GM21360 (cell line): ENCODE data around the gene DLG2.
"Not testable (repeated sequence)": the region's sequence is repeated elsewhere in the genome, so short reads cannot be mapped to it uniquely, and the experiment has no call there.

Experiments used
- ATAC-seq: cut with Tn5 transposase; IDR thresholded peaks from one replicate; pipeline ENCODE4 v1.9.1; 2021; ENCODE audit warnings: mild to moderate bottlenecking, moderate library complexity; ENCODE audit not compliant: unreplicated experiment

DLG2 gene

GRCh38 chr11:85647078-85647477 is 19.9 kb upstream of the DLG2 start:
- no peak for ATAC-seq

- no peak for ATAC-seq
These were observed 16.1 kb upstream of the DLG2 start for GRCh38 chr11:85643191-85643614.

- ATAC-seq: no peak
These were observed 7.6 kb upstream of the DLG2 start for GRCh38 chr11:85634747-85635146.

GRCh38 chr11:85628771-85629341 is 1.7 kb upstream of the DLG2 start:
- ATAC-seq: peak; percentile 0

- ATAC-seq: peak; percentile 99
These were observed 1.0 kb upstream of the DLG2 start, which contains the start of gene TMEM126B for GRCh38 chr11:85627998-85628770. Gene TMEM126B, plus strand, starts transcription at chr11:85628593. Its CDS starts 15 bp downstream, at chr11:85628608.

GRCh38 chr11:85626496-85626895 is 648 bp downstream of the DLG2 start:
- no peak for ATAC-seq

- no peak for ATAC-seq
These were observed 6.9 kb downstream of the DLG2 start for GRCh38 chr11:85620256-85620655.

GRCh38 chr11:85619499-85619898 is 7.6 kb downstream of the DLG2 start:
- ATAC-seq: no peak

- ATAC-seq: not testable (repeated sequence)
These were observed 15.5 kb downstream of the DLG2 start for GRCh38 chr11:85611643-85612042.

- not testable (repeated sequence) for ATAC-seq
These were observed 17.9 kb downstream of the DLG2 start for GRCh38 chr11:85609286-85609685.

- ATAC-seq: not testable (repeated sequence)
These were observed 18.5 kb downstream of the DLG2 start for GRCh38 chr11:85608621-85609020.

GRCh38 chr11:85606237-85606636 is 20.9 kb downstream of the DLG2 start:
- ATAC-seq: not testable (repeated sequence)

- ATAC-seq: no peak
These were observed 23.9 kb downstream of the DLG2 start for GRCh38 chr11:85603220-85603619.

- no peak for ATAC-seq
These were observed 24.5 kb downstream of the DLG2 start for GRCh38 chr11:85602526-85603213.

GRCh38 chr11:85599083-85599482 is 28.1 kb downstream of the DLG2 start:
- no peak for ATAC-seq

GRCh38 chr11:85596886-85597285 is 30.3 kb downstream of the DLG2 start:
- no peak for ATAC-seq

- ATAC-seq: peak; percentile 65
These were observed 31.8 kb downstream of the DLG2 start for GRCh38 chr11:85595285-85595884.

GRCh38 chr11:85590848-85591483 is 36.2 kb downstream of the DLG2 start:
- ATAC-seq: no peak

GRCh38 chr11:85589373-85589772 is 37.8 kb downstream of the DLG2 start:
- no peak for ATAC-seq

GRCh38 chr11:85582111-85582510 is 45.0 kb downstream of the DLG2 start:
- no peak for ATAC-seq

- no peak for ATAC-seq
These were observed 51.8 kb downstream of the DLG2 start for GRCh38 chr11:85575388-85575787.
